SJCRH30 (cell line): Measurements from ENCODE around the gene KRT74. TPM values are rescaled to one million over a fixed set of nuclear protein-coding genes. Genes with fewer than 3 reads are reported as not detected.

ENCODE experiments used
- DNase-seq, 2 experiments: peaks; one replicate each; pipeline ENCODE4 v3.0.0-alpha.2; 2015 to 2020
- H3K27ac ChIP-seq: fragments of 250-450 bp; sonication (Bioruptor Pico); 2 replicates; pipeline ENCODE4 v1.5.1; 2020; ENCODE audit warnings: mild to moderate bottlenecking, moderate library complexity
- H3K27me3 ChIP-seq: fragments of 250-450 bp; sonication (Bioruptor Pico); 2 replicates; pipeline ENCODE4 v1.5.1; 2020; ENCODE audit warnings: mild to moderate bottlenecking, moderate library complexity
- H3K36me3 ChIP-seq: fragments of 250-450 bp; sonication (Bioruptor Pico); 2 replicates; pipeline ENCODE4 v1.5.1; 2020; ENCODE audit warnings: mild to moderate bottlenecking, moderate library complexity
- H3K4me1 ChIP-seq: fragments of 250-450 bp; sonication (Bioruptor Pico); 2 replicates; pipeline ENCODE4 v1.5.1; 2020; ENCODE audit warnings: mild to moderate bottlenecking, moderate library complexity
- H3K4me3 ChIP-seq: fragments of 250-450 bp; sonication (Bioruptor Pico); 2 replicates; pipeline ENCODE4 v1.5.1; 2020; ENCODE audit warnings: mild to moderate bottlenecking, moderate library complexity
- H3K9me3 ChIP-seq: fragments of 250-450 bp; sonication (Bioruptor Pico); replicated peaks from 2 replicates; pipeline ENCODE4 v1.5.1; 2020; ENCODE audit warnings: mild to moderate bottlenecking, moderate library complexity
- total RNA-seq: library from RNA; depleted of rRNA; stranded (reverse); fragments of >200 nt; shearing (Covaris generic); gene quantifications from 2 replicates; pipeline ENCODE4 v1.2.3, GENCODE V29; 2014; rRNA removed

KRT74 gene
- total RNA-seq, 1 experiment from 2014 or later = not detected

DNA sequence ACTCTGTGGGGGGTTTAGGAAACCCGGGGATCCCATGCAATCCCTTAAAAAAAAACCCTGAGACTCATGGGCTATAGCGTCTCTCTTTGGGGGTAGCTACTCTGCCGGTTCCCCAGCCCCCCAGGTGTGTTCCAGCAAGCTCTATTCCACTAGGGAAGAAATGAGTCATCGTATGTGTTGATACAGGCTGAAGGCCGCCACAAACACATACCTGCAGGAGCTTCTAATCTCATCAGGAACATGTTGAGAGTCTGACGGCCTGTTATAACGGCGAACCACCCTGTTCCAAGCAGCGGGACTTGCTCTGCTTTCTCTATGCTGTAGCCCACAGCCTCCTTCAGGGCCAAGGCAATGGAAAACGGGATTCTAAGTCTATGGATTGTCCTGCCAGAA, 52.5 kb downstream of the KRT74 start:
- Histone ChIP-seq H3K27ac (no peak overlapping the region), H3K9me3 (no peaks in the 10 kb centered on the region), H3K36me3 (no peaks in the 10 kb centered on the region), H3K4me1 (no peaks in the 10 kb centered on the region), H3K27me3 (no peaks in the 10 kb centered on the region), H3K4me3 (no peak overlapping the region)
- DNase-seq = no peak

DNA sequence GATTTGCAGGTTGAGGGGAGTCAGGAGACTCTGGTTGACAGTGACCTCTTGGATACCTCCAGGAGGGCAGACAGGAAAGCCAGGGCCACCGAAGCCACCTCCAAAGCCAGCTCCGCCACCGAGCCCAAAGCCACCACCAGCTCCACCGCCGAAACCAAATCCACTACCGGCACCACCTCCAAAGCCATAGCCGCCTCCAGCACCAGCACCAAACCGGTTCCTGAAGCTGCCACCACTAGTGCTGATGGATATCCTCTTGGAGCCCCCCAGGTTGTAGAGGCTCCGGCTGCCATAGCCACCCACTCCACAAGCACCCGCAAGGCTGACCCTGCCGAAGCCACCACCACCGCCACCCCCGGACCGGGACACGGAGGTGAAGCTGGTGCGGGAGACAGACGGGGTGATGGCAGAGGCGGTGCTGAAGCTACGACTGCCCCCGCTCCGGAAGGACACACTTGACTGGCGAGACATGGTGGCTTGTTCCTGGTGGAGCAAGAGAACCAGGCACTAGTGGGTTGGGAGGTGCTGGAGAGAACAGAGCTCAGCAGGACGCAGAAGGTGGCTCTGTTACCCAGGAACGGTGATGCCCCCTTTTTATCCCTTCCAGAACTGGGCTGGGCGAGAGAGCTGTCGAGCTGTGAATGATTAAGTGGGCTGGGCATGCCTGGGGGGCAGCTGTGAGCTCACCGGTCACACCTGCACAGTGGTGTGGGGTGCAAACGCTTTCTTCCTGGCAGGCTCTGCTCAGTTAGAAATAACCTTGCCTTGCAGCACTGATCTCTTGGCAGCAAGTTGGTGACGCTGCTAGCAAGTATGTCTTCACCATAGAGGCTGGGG, 53.6 kb downstream of the KRT74 start, which contains the start of gene KRT5:
KRT5 (minus strand) TSS at position 569 of the 837 bp plus-strand sequence; CDS start at position 471, 98 bp downstream.
- Histone ChIP-seq H3K4me3 (no peak within 1 kb of the TSS), H3K27ac (no peak within 1 kb of the TSS), H3K9me3 (no peaks in the 10 kb centered on the region), H3K27me3 (no peaks in the 10 kb centered on the region), H3K4me1 (no peaks in the 10 kb centered on the region), H3K36me3 (no peaks in the 10 kb centered on the region)
- DNase-seq = no peak

DNA sequence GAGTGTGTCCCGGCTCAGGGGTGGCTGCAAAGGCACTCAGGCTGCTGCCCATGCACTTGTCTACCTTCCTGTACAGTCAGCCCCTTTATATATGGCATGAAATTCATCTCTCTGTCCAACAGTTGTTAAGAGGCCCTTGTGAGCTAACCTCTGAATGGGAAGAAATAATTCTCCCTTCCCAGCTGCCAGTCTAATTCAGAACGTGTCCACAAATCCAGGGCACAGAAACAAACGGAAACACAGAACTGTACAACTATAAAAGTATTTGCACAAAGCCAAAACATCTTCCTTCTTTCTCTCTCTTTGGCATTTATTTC, 54.3 kb downstream of the KRT74 start:
- H3K27me3 ChIP-seq = no peaks in the 10 kb centered on the region
- no peak overlapping the region for H3K4me3 ChIP-seq
- no peaks in the 10 kb centered on the region for H3K4me1 ChIP-seq
- no peak for DNase-seq
- no peaks in the 10 kb centered on the region for H3K9me3 ChIP-seq
- no peak overlapping the region for H3K27ac ChIP-seq
- no peaks in the 10 kb centered on the region for H3K36me3 ChIP-seq

DNA sequence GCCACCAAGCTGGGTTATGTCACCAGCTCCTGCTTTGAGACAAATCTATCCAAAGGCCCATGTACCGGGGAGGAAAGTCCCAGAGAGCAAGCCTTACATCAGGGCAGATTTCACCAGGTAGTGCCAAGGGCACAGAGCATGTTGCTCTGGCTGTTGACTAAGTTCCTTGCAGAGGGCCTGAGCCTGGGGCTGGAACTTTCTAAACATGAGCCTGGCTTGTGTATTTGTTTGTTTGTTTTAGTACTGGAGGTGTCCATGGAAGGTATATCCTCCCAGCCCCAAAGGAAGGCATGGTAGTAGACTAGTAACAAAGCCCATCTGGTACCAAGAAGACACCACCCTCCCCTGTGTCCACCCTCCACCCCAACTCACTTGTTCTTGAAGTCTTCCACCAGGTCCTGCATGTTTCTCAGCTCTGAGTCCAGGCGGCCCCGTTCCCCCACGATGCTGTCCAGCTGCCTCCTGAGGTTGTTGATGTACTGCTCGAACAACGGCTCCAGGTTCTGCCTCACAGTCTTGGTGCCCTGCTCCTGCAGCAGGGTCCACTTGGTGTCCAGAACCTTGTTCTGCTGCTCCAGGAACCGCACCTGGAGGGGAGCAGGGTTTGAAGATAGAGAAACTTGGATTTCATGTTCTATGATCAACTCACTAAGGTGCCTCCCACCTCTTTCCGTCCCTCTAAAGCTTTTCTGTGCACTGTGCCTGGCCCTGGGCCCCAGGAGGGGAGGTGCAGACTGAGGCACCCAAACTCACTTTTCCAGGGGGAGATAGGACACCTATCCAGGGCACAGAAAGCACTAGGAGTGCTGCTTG, 54.9 kb downstream of the KRT74 start:
- Histone ChIP-seq H3K4me1 (no peaks in the 10 kb centered on the region), H3K27me3 (no peaks in the 10 kb centered on the region), H3K4me3 (no peak overlapping the region), H3K27ac (no peak overlapping the region), H3K9me3 (no peaks in the 10 kb centered on the region), H3K36me3 (no peaks in the 10 kb centered on the region)
- no peak for DNase-seq

DNA sequence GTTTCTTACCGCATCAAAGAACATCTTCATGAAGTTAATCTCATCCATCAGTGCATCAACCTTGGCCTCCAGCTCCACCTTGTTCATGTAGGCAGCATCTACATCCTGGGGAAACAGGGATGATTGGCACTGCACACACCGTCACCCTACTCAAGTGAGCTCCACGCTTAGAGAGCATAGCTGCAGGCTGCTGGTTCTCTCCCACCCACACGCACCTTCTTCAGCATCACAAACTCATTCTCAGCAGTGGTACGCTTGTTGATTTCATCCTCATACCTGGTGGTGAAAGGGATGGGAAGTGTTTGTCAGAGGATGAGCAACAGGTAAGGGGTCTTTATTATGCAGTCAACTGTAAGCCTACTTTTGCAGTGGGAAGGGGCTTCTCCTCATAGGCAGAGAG, 55.8 kb downstream of the KRT74 start:
- Histone ChIP-seq H3K27me3 (no peaks in the 10 kb centered on the region), H3K36me3 (no peaks in the 10 kb centered on the region), H3K9me3 (no peaks in the 10 kb centered on the region), H3K27ac (no peak overlapping the region), H3K4me1 (no peaks in the 10 kb centered on the region), H3K4me3 (no peak overlapping the region)
- no peak for DNase-seq

DNA sequence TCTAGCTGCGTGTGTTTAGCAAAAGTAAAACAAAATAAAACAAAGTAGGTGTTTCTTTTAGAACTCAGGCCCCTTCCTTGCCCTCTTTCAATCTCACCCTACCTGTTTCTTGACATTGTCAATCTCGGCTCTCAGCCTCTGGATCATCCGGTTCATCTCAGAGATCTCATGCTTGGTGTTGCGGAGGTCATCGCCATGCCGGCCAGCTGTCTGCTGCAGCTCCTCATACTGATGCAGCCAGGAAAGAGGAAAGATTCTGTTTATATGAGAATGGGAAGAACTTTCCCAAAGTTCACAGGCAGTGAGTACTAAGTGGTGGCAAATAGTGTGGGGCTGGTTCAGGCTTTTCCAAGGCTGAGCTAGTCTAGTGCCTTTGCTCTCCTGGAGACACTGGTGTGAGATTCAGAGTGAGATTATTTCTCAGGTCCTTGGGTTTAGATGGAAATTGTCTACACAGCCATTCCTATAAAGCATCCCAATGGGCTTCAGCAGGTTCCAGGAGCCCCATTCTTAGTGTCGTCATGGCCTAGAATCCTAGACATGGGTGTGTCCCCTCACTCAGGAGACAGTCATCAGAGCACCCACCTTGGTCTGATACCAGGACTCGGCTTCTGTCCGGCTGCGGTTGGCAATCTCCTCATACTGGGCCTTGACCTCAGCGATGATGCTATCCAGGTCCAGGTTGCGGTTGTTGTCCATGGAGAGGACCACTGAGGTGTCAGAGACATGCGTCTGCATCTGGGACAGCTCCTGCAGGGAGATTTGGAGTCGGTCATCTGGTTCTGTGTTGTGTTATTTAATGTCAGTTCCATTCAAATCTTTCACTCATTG, 56.4 kb downstream of the KRT74 start:
- Histone ChIP-seq H3K4me1 (no peaks in the 10 kb centered on the region), H3K36me3 (no peaks in the 10 kb centered on the region), H3K27me3 (no peaks in the 10 kb centered on the region), H3K27ac (no peak overlapping the region), H3K9me3 (no peaks in the 10 kb centered on the region), H3K4me3 (no peak overlapping the region)
- no peak for DNase-seq

DNA sequence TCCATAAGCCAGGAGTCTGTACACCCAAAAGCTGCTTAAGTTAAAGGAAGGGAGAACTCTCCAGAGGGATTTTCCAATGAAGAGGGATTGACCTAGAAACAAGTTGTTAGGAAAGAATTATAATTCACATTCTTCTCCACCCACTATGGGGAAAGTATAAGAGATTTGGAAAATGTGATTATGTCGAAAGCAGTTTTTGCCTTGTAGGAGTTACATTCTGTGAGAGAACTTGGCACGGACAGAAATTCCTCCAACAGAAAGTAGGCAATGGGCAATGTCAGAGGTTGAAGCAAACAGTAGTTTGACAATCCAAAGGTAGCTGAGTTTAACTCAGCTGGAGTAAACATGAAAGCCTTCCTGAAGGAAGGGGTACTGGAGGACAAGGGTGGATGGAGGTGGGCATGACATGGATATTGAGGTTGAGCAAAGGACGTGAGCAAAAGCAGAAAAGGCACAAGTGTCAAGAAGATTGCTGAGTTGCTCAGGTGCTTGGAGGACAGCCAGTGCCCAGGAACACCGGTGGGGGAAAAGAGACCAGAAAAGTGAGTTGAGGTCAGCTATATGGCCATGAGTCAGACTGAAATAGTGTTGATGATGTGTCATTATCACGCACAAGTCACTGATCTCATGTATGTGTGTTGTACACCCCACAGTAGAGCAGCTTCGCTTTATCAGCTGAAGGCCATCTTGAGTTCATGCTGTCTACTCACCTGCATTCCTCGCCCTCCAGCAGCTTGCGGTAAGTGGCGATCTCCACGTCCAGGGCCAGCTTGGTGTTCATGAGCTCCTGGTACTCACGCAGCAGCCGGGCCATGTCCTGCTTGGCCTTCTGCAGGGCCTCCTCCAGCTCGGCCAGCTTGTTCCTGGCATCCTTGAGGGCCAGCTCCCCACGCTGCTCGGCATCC, 57.5 kb downstream of the KRT74 start:
- H3K9me3 ChIP-seq = no peaks in the 10 kb centered on the region; the same call in 1 of the 2 replicates
- no peak for DNase-seq
- no peak overlapping the region for H3K27ac ChIP-seq

More for the DNA sequence above, 57.5 kb downstream of the KRT74 start:
- Histone ChIP-seq H3K4me3 (no peak overlapping the region), H3K27me3 (no peaks in the 10 kb centered on the region), H3K4me1 (no peaks in the 10 kb centered on the region), H3K36me3 (no peaks in the 10 kb centered on the region)

Other genes with a start within 250 kb of the KRT74 start
- not detected in 2 replicates for gene KRT85, start 206.4 kb downstream of the KRT74 start, total RNA-seq
- not detected in 2 replicates for gene KRT84, start 188.2 kb downstream of the KRT74 start, total RNA-seq
- gene KRT82, start 167.5 kb downstream of the KRT74 start, total RNA-seq = not detected in 2 replicates
- not detected in 2 replicates for gene KRT75, start 139.5 kb downstream of the KRT74 start, total RNA-seq
- gene KRT6B, start 121.7 kb downstream of the KRT74 start, total RNA-seq = not detected in 2 replicates
- not detected in 2 replicates for gene KRT6C, start 100.0 kb downstream of the KRT74 start, total RNA-seq
- not detected in 2 replicates for gene KRT6A, start 80.6 kb downstream of the KRT74 start, total RNA-seq
- gene KRT5, start 53.4 kb downstream of the KRT74 start, total RNA-seq = not detected in 2 replicates
- not detected in 2 replicates for gene KRT71, start 20.7 kb downstream of the KRT74 start, total RNA-seq
- gene KRT72, start 27.6 kb upstream of the KRT74 start, total RNA-seq = not detected in 2 replicates
- not detected in 2 replicates for gene KRT73, start 44.7 kb upstream of the KRT74 start, total RNA-seq
- gene KRT2, start 78.4 kb upstream of the KRT74 start, total RNA-seq = not detected in 2 replicates
- gene KRT1, start 106.6 kb upstream of the KRT74 start, total RNA-seq = not detected in 2 replicates
- not detected in 2 replicates for gene KRT77, start 129.7 kb upstream of the KRT74 start, total RNA-seq
- not detected in 2 replicates for gene KRT76, start 203.5 kb upstream of the KRT74 start, total RNA-seq
- not detected in 2 replicates for gene KRT3, start 222.3 kb upstream of the KRT74 start, total RNA-seq
- gene KRT4, start 240.3 kb upstream of the KRT74 start, total RNA-seq = not detected in 2 replicates